GF-D8 (cell line): ENCODE results near the gene AGXT.

ENCODE experiments used
- DNase-seq: peaks from one replicate; lab custom pipeline; 2025; lab: John Stamatoyannopoulos, UW

The AGXT gene

GRCh38 chr2:240868286-240869108, at the start of gene AGXT:
Gene AGXT (plus strand): TSS chr2:240868824. CDS start chr2:240868866, 42 bp downstream.
- DNase-seq, result peak; percentile 29

GRCh38 chr2:240819126-240819857, 49.3 kb upstream of the AGXT start:
- no peak for DNase-seq

GRCh38 chr2:240819858-240820606, 48.6 kb upstream of the AGXT start, which contains the start of gene KIF1A:
Gene KIF1A (minus strand): TSS chr2:240820219. CDS start chr2:240797752, 22,467 bp downstream.
- DNase-seq, result no peak

- DNase-seq, result no peak
Observed at GRCh38 chr2:240820607-240821428, 47.8 kb upstream of the AGXT start.

GRCh38 chr2:240821429-240821778, 47.2 kb upstream of the AGXT start:
- no peak for DNase-seq

GRCh38 chr2:240822280-240822847, 46.3 kb upstream of the AGXT start:
- DNase-seq, result no peak

GRCh38 chr2:240823449-240824336, 44.9 kb upstream of the AGXT start:
- DNase-seq, result no peak

- no peak for DNase-seq
Observed at GRCh38 chr2:240825476-240825875, 43.1 kb upstream of the AGXT start.

- DNase-seq, result no peak
Observed at GRCh38 chr2:240831594-240832204, 36.9 kb upstream of the AGXT start.

GRCh38 chr2:240832205-240832727, 36.4 kb upstream of the AGXT start:
- peak; percentile 40 for DNase-seq

GRCh38 chr2:240832921-240833494, 35.6 kb upstream of the AGXT start:
- DNase-seq, result no peak

- DNase-seq, result no peak
Observed at GRCh38 chr2:240833724-240834285, 34.8 kb upstream of the AGXT start.

GRCh38 chr2:240834377-240834975, 34.1 kb upstream of the AGXT start:
- no peak for DNase-seq

GRCh38 chr2:240835528-240835927, 33.1 kb upstream of the AGXT start:
- DNase-seq, result no peak

- DNase-seq, result no peak
Observed at GRCh38 chr2:240836781-240837467, 31.7 kb upstream of the AGXT start.

GRCh38 chr2:240837621-240838020, 31.0 kb upstream of the AGXT start:
- DNase-seq, result no peak
